Glutamatergic neuron (in vitro differentiated cells): ENCODE results near the gene ACTA2. TPM values are rescaled to one million over a fixed set of nuclear protein-coding genes. Genes with fewer than 3 reads are reported as not detected.

ENCODE experiments used
- DNase-seq: peaks from one replicate; pipeline ENCODE4 v3.0.0; 2022
- H3K27ac Mint-ChIP-seq: one replicate; pipeline ENCODE4 v1.8.0; 2020; ENCODE audit warnings: mild to moderate bottlenecking, mixed read lengths, inconsistent platforms; ENCODE audit not compliant: unreplicated experiment
- H3K27me3 Mint-ChIP-seq: one replicate; pipeline ENCODE4 v1.8.0; 2020; ENCODE audit warnings: mild to moderate bottlenecking, moderate library complexity, mixed read lengths, inconsistent platforms; ENCODE audit not compliant: unreplicated experiment
- H3K36me3 Mint-ChIP-seq: one replicate; pipeline ENCODE4 v1.8.0; 2020; ENCODE audit warnings: mild to moderate bottlenecking, mixed read lengths, inconsistent platforms; ENCODE audit not compliant: unreplicated experiment
- H3K4me1 Mint-ChIP-seq: one replicate; pipeline ENCODE4 v1.8.0; 2020; ENCODE audit warnings: mild to moderate bottlenecking, low read depth, mixed read lengths, inconsistent platforms; ENCODE audit not compliant: unreplicated experiment
- H3K4me3 Mint-ChIP-seq: one replicate; pipeline ENCODE4 v1.8.0; 2020; ENCODE audit warnings: mild to moderate bottlenecking, mixed read lengths, inconsistent platforms; ENCODE audit not compliant: unreplicated experiment
- H3K9me3 Mint-ChIP-seq: one replicate; pipeline ENCODE4 v1.8.0; 2020; ENCODE audit warnings: mild to moderate bottlenecking, moderate library complexity, mixed read lengths, inconsistent platforms; ENCODE audit not compliant: unreplicated experiment
- long read RNA-seq: library from polyadenylated mRNA; unstranded; transcript quantifications from one replicate; pipeline ENCODE4 v2.0.0, GENCODE V29; 2020; ENCODE audit not compliant: unreplicated experiment
- total RNA-seq: library from RNA; stranded (reverse); fragmentation: NEBNext Ultra II Directional; extraction: Animal tissue kit (Norgen Biotek cat#: 25700); gene quantifications from one replicate; pipeline ENCODE4 v1.2.1, GENCODE V29; 2021; ENCODE audit not compliant: unreplicated experiment
- TF ChIP-seq, protein P1 (sequence below): fragments of 200-600 bp; sonication (generic); IDR thresholded peaks from one replicate; pipeline ENCODE4 v1.5.0; 2021; ENCODE audit not compliant: partially characterized antibody, unreplicated experiment

ACTA2 gene
- 4.3 TPM for total RNA-seq
- long read RNA-seq, partial matches to known transcripts, result 0 of 7 reads
- long read RNA-seq, other reads (novel, unspliced or antisense), result 7 of 7 reads

DNA sequence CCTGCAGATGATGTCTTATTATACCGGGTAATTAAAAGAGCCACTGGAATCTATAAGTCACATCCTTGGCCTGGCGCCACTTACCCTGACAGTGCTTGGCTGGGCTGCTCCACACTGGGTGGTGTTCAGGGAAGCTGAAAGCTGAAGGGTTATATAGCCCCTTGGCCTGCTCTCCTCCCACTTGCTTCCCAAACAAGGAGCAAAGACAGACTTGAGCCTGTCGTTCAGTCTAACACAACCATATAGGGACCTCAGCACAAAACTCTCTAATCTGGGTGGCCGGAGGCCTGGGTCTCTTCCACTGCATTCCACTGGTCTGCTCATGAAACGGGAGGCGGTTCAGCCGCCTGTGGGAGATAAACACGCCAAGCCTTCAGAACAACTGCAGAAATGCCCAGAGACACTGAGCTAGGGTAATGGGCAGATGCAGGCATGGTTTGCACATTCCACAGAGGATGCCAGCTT lies at the start of gene ACTA2:
Gene ACTA2, minus strand, starts transcription at position 127 of the 465 bp plus-strand sequence. CDS start 3,843 bp downstream, outside the sequence.
- H3K9me3 Mint-ChIP-seq, result peaks cover 2% of the 10 kb centered on the region
- DNase-seq, result no peak
- no peak within 1 kb of the TSS for H3K4me3 Mint-ChIP-seq
- H3K27me3 Mint-ChIP-seq, result no peaks in the 10 kb centered on the region
- peaks cover 11% of the 10 kb centered on the region for H3K4me1 Mint-ChIP-seq
- no peak within 1 kb of the TSS for H3K27ac Mint-ChIP-seq
- TF ChIP-seq, protein P1, sequence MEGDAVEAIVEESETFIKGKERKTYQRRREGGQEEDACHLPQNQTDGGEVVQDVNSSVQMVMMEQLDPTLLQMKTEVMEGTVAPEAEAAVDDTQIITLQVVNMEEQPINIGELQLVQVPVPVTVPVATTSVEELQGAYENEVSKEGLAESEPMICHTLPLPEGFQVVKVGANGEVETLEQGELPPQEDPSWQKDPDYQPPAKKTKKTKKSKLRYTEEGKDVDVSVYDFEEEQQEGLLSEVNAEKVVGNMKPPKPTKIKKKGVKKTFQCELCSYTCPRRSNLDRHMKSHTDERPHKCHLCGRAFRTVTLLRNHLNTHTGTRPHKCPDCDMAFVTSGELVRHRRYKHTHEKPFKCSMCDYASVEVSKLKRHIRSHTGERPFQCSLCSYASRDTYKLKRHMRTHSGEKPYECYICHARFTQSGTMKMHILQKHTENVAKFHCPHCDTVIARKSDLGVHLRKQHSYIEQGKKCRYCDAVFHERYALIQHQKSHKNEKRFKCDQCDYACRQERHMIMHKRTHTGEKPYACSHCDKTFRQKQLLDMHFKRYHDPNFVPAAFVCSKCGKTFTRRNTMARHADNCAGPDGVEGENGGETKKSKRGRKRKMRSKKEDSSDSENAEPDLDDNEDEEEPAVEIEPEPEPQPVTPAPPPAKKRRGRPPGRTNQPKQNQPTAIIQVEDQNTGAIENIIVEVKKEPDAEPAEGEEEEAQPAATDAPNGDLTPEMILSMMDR, result no peak
- no peaks in the 10 kb centered on the region for H3K36me3 Mint-ChIP-seq

DNA sequence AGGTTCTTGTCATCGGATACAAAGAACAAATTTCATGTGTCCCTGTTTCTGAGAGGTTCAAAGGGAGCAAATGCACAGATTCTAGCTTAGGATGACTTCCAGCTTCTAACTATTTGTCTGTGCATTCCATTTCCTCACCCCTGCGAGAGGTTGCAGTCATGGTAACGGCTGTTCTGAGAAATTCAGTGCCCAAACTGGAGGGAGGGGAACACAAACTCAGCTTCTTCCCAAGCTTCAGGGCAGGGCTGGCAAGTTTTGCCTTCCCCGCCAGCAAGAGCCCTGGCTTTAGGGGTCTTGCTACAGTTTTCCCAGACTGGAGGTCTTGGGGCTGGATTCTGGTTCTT lies 49.1 kb upstream of the ACTA2 start:
- no peaks in the 10 kb centered on the region for H3K9me3 Mint-ChIP-seq
- no peak overlapping the region for H3K4me3 Mint-ChIP-seq
- H3K36me3 Mint-ChIP-seq, result no peaks in the 10 kb centered on the region
- H3K4me1 Mint-ChIP-seq, result no peaks in the 10 kb centered on the region
- DNase-seq, result no peak
- H3K27me3 Mint-ChIP-seq, result no peaks in the 10 kb centered on the region
- TF ChIP-seq, protein P1, result no peak
- no peak overlapping the region for H3K27ac Mint-ChIP-seq

DNA sequence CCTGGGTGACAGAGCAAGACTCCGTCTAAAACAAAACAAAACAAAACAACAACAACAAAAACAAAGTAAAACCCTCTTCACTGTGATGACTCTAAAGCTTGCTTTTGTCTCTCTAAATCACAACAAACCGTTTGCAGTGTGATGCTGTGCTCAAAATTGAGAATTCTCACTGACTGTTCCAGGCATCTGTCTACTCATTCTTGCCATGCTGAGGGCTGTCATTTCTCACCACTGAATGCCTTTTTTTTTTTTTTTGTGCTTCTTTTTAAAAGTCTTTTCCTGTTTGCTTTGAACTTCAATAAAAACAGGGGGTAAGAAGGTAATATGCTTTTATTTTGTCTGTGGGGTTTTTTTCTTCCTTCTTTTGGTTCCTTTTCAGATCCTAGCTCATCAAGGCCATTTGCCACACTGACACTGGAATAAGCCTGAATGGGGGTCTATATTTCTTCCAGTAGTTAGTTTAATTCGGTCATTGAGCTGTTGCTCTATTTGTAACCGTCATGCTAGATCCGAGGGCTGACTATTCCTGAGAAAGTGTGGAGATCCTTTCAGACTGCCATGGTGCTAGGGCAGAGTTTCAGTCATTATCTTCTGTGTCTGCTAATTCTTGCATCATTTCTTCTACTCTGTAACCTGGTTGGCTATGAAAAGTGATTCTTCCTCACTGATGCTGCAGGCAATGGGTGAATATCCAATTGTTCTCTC lies 48.6 kb upstream of the ACTA2 start:
- Mint-ChIP-seq H3K27me3 (no peaks in the 10 kb centered on the region), H3K4me3 (no peak overlapping the region), H3K9me3 (no peaks in the 10 kb centered on the region), H3K27ac (no peak overlapping the region), H3K36me3 (no peaks in the 10 kb centered on the region), H3K4me1 (no peaks in the 10 kb centered on the region)
- TF ChIP-seq, protein P1, result no peak
- DNase-seq, result no peak

DNA sequence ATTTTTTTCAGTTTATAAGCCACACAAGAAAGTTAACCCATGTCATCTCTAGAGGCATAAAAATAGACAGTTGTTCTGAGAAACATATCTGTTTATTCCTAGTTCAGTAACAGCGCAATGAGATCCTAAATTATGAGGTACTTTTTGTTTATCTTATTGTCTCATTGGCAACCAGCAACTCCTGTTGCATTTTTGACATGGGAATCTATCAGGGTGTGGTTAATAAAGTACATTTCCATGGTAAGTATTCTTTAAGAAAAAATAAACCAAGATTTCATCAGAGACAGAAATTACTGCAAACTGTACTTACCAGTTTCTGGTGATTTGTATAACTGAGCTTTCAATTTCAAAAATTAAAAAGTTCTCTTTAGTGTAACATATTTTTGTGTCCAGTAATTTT lies 47.1 kb upstream of the ACTA2 start:
- no peaks in the 10 kb centered on the region for H3K27me3 Mint-ChIP-seq
- TF ChIP-seq, protein P1, result no peak

DNA sequence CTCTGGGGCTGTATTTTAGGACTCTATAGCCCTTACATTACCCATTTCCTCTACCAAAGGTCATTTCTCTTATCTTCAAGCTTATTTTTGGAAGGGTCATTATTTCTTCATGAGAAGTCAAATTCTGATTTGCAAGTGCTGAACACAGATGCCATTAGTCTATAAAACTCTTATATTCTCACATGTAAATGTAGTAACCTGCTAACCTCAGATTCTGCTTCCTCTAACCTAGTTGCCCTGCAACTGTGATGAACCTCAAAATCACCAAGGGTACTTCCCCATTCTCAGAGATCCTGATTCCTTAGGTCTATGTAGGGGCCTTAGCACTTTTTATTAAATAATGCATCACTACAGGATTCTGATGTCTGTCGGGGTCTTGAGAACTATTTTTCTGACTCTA lies 44.4 kb upstream of the ACTA2 start:
- Mint-ChIP-seq H3K4me3 (no peak overlapping the region), H3K27me3 (peaks cover 3% of the 10 kb centered on the region), H3K4me1 (peaks cover 1% of the 10 kb centered on the region), H3K9me3 (no peaks in the 10 kb centered on the region), H3K27ac (no peak overlapping the region), H3K36me3 (peaks cover under 1% of the 10 kb centered on the region)
- no peak for DNase-seq
- TF ChIP-seq, protein P1, result no peak

More for the DNA sequence above, 47.1 kb upstream of the ACTA2 start:
- Mint-ChIP-seq H3K36me3 (no peaks in the 10 kb centered on the region), H3K4me3 (no peak overlapping the region), H3K27ac (no peak overlapping the region), H3K9me3 (no peaks in the 10 kb centered on the region), H3K4me1 (no peaks in the 10 kb centered on the region)
- DNase-seq, result no peak
